HG02943 (cell line): ENCODE data around the gene CCDC88B.

Experiments
- ATAC-seq: cut with Tn5 transposase; IDR thresholded peaks from one replicate; pipeline ENCODE4 v1.9.1; 2021; ENCODE audit warnings: mild to moderate bottlenecking, low read depth, moderate library complexity; ENCODE audit not compliant: unreplicated experiment

CCDC88B gene

DNA sequence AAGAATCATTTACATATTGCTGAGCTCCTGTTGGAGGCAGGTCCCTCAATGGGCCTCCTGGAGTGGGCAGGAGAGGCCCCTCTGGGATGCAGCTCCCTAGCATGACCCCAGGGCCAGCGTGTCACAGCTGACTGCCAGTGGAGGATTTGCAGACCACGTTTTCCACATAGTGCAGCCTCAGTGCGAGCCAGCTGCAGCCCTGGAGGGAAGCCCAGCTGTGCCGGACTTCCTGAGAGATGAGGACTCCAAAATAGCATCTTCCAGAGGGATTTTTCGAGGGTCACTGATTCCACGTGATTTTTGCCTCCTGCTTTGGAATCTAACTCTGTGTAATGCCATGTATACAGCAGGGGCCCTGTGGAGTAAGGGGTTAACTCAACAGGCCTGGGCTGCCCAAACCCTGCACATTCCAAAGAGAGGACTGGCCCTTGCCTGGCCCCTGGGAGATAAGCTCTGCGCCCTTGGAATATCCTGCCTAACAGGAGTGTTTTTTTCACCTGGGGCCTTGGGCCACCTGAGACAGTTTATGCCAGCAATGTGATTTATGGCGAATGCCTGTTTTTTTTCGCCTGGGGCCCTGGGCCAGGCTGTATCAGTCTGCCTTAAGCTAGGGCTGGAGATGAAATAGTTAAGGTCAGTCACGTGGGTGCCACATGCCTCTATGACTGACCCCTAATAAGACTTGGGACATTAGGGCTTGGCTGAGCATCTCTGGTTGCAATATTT is 66.4 kb downstream of the CCDC88B start:
- ATAC-seq = no peak
